Stimulated activated naive CD4-positive, alpha-beta T cell treated with Interleukin-2 at 50 U/mL for 16 hours (primary cell): ENCODE measurements around the gene HIVEP1.

Experiments used
- DNase-seq: peaks from one replicate; lab custom pipeline; 2025; lab: John Stamatoyannopoulos, UW

HIVEP1 gene

GRCh38 chr6:12189661-12190060 is 177.5 kb downstream of the HIVEP1 start:
- no peak for DNase-seq

GRCh38 chr6:12190252-12190651 is 178.1 kb downstream of the HIVEP1 start:
- no peak for DNase-seq

- no peak for DNase-seq
Measured at GRCh38 chr6:12196326-12196936, 184.3 kb downstream of the HIVEP1 start.

- no peak for DNase-seq
Measured at GRCh38 chr6:12198851-12199250, 186.7 kb downstream of the HIVEP1 start.

- DNase-seq, result no peak
Measured at GRCh38 chr6:12200015-12200564, 188.0 kb downstream of the HIVEP1 start.

- no peak for DNase-seq
Measured at GRCh38 chr6:12200761-12201160, 188.6 kb downstream of the HIVEP1 start.

GRCh38 chr6:12203001-12203400 is 190.9 kb downstream of the HIVEP1 start:
- DNase-seq, result no peak

GRCh38 chr6:12208190-12208589 is 196.1 kb downstream of the HIVEP1 start:
- DNase-seq, result no peak

GRCh38 chr6:12208673-12209072 is 196.6 kb downstream of the HIVEP1 start:
- DNase-seq, result no peak
